H1 (cell line): ENCODE data around the gene PLEKHG4. TPM values are rescaled to one million over a fixed set of nuclear protein-coding genes. Genes with fewer than 3 reads are reported as not detected.

Source experiments
- CTCF ChIA-PET: fragments of 300-600 bp; sonication (Branson Sonifier 250); formaldehyde crosslinking; loops from one replicate; lab custom pipeline; 2021; ENCODE audit not compliant: partially characterized antibody; lab: Charles Lee
- POLR2A ChIA-PET: fragments of 300-600 bp; sonication (Branson Sonifier 250); formaldehyde crosslinking; loops from one replicate; lab custom pipeline; 2021; ENCODE audit warnings: inconsistent platforms; ENCODE audit not compliant: partially characterized antibody; lab: Charles Lee
- DNase-seq, 2 experiments: peaks; one replicate each; pipeline versions ENCODE4 v3.0.0 to v3.0.0-alpha.2; 2010 to 2022; ENCODE audit warnings: low spot score in 2 of 2, low read depth in 1 of 2, mixed read lengths in 1 of 2
- FAIRE-seq: peaks from 2 replicates; lab custom pipeline; 2011; peaks lifted over from hg19 to GRCh38; lab: Jason Lieb, UNC
- H2AFZ ChIP-seq: 2 replicates; pipeline ENCODE4 v1.8.1; 2012; ENCODE audit warnings: low read length, inconsistent platforms
- H2AK5ac ChIP-seq: 2 replicates; pipeline ENCODE4 v1.6.1; 2013; ENCODE audit warnings: low read depth, low read length
- H2BK120ac ChIP-seq: replicated peaks from 2 replicates; pipeline ENCODE3; 2013; ENCODE audit warnings: low read depth, low read length, inconsistent platforms
- H2BK12ac ChIP-seq: 2 replicates; pipeline ENCODE4 v1.6.1; 2013; ENCODE audit warnings: low read depth, low read length
- H2BK15ac ChIP-seq: 2 replicates; pipeline ENCODE4 v1.6.1; 2013; ENCODE audit warnings: low read length
- H2BK20ac ChIP-seq: 2 replicates; pipeline ENCODE4 v1.6.1; 2013; ENCODE audit warnings: low read length
- H2BK5ac ChIP-seq: 2 replicates; pipeline ENCODE4 v1.6.1; 2013; ENCODE audit warnings: low read depth, low read length
- H3K14ac ChIP-seq: 2 replicates; pipeline ENCODE4 v1.6.1; 2013; ENCODE audit warnings: inconsistent platforms; ENCODE audit not compliant: insufficient read length
- H3K18ac ChIP-seq: 2 replicates; pipeline ENCODE4 v1.6.1; 2013; ENCODE audit warnings: low read length; ENCODE audit errors: extremely low read depth
- H3K23ac ChIP-seq: 2 replicates; pipeline ENCODE4 v1.6.1; 2013; ENCODE audit warnings: inconsistent platforms; ENCODE audit not compliant: insufficient read length
- H3K23me2 ChIP-seq: 2 replicates; pipeline ENCODE4 v1.6.1; 2013; ENCODE audit warnings: low read depth, low read length
- H3K27ac ChIP-seq: 2 replicates; pipeline ENCODE4 v1.6.1; 2011; ENCODE audit warnings: low read depth, low read length, inconsistent platforms
- H3K27me3 ChIP-seq, 4 experiments: replicated peaks in 1 of 4; 1 replicate in 1 of 4; 2 replicates in 3 of 4; pipeline versions ENCODE4 v1.6.1 to v1.8.1; 2011 to 2013; ENCODE audit warnings: low read length in 3 of 4, mild to moderate bottlenecking in 3 of 4, inconsistent platforms in 2 of 4, mixed read lengths in 2 of 4, moderate library complexity in 1 of 4; ENCODE audit not compliant: control insufficient read depth in 3 of 4, insufficient read depth in 3 of 4; ENCODE audit errors: extremely low read depth in 1 of 4
- H3K36me3 ChIP-seq, 4 experiments: 2 replicates each; pipeline versions ENCODE4 v1.6.1 to v1.8.1; 2011 to 2013; ENCODE audit warnings: mild to moderate bottlenecking in 4 of 4, low read length in 3 of 4, moderate library complexity in 2 of 4, control low read depth in 1 of 4, inconsistent platforms in 1 of 4; ENCODE audit not compliant: insufficient read depth in 4 of 4, control insufficient read depth in 2 of 4
- H3K4ac ChIP-seq: replicated peaks from 2 replicates; pipeline ENCODE3; 2013; ENCODE audit warnings: low read length, low read depth, mixed read lengths, inconsistent platforms; ENCODE audit not compliant: insufficient read length
- H3K4me1 ChIP-seq, 4 experiments: replicated peaks in 1 of 4; 1 replicate in 1 of 4; 2 replicates in 3 of 4; pipeline versions ENCODE4 v1.6.1 to v1.8.1; 2011 to 2013; ENCODE audit warnings: low read length in 3 of 4, inconsistent platforms in 2 of 4, mixed read lengths in 1 of 4; ENCODE audit not compliant: insufficient read depth in 4 of 4, control insufficient read depth in 3 of 4
- H3K4me2 ChIP-seq, 2 experiments: 2 replicates each; pipeline versions ENCODE4 v1.6.1 to v1.8.1; 2011 to 2013; ENCODE audit warnings: low read depth in 2 of 2, low read length in 2 of 2, control low read depth in 1 of 2, inconsistent platforms in 1 of 2, mild to moderate bottlenecking in 1 of 2; ENCODE audit not compliant: insufficient read depth in 1 of 2
- H3K4me3 ChIP-seq, 4 experiments: fragments of 200-600, 300-600 bp in 1 of 4; sonication (generic), shearing (Covaris generic), sonication (Bioruptor Twin) in 1 of 4; 2 replicates each; pipeline versions ENCODE4 v1.5.1 to v1.8.1; 2011 to 2016; ENCODE audit warnings: low read length in 4 of 4, low read depth in 3 of 4, control low read depth in 2 of 4, inconsistent platforms in 2 of 4, mild to moderate bottlenecking in 2 of 4, mixed read lengths in 1 of 4, moderate library complexity in 1 of 4; ENCODE audit not compliant: insufficient read depth in 2 of 4; ENCODE audit errors: extremely low read depth in 1 of 4
- H3K56ac ChIP-seq: replicated peaks from 2 replicates; pipeline ENCODE3; 2013; ENCODE audit warnings: low read depth, mild to moderate bottlenecking, mixed read lengths, low read length, inconsistent platforms; ENCODE audit not compliant: insufficient read length
- H3K79me1 ChIP-seq: 2 replicates; pipeline ENCODE4 v1.6.1; 2013; ENCODE audit warnings: low read depth, low read length, control low read depth
- H3K79me2 ChIP-seq, 2 experiments: 2 replicates each; pipeline versions ENCODE4 v1.6.1 to v1.8.1; 2012 to 2013; ENCODE audit warnings: low read length in 2 of 2, mild to moderate bottlenecking in 2 of 2, inconsistent platforms in 1 of 2; ENCODE audit not compliant: insufficient read depth in 2 of 2, control insufficient read depth in 1 of 2
- H3K9ac ChIP-seq, 4 experiments: replicated peaks in 1 of 4; 1 replicate in 1 of 4; 2 replicates in 3 of 4; pipeline versions ENCODE4 v1.6.1 to v1.8.1; 2011 to 2013; ENCODE audit warnings: low read depth in 3 of 4, low read length in 3 of 4, control low read depth in 2 of 4, mild to moderate bottlenecking in 2 of 4, moderate library complexity in 2 of 4, inconsistent platforms in 1 of 4; ENCODE audit errors: extremely low read depth in 1 of 4
- H3K9me3 ChIP-seq, 2 experiments: 2 replicates each; pipeline versions ENCODE4 v1.6.1 to v1.8.1; 2012 to 2013; ENCODE audit warnings: mild to moderate bottlenecking in 2 of 2, moderate library complexity in 2 of 2, control low read depth in 1 of 2, inconsistent platforms in 1 of 2, low read depth in 1 of 2, low read length in 1 of 2, mixed read lengths in 1 of 2; ENCODE audit not compliant: insufficient read depth in 2 of 2
- H4K20me1 ChIP-seq, 2 experiments: replicated peaks in 1 of 2; 2 replicates each; pipeline versions ENCODE3 to v1.8.1; 2011 to 2013; ENCODE audit warnings: inconsistent platforms in 2 of 2, low read length in 2 of 2, mild to moderate bottlenecking in 1 of 2; ENCODE audit not compliant: insufficient read depth in 2 of 2, control insufficient read depth in 1 of 2
- H4K5ac ChIP-seq: 2 replicates; pipeline ENCODE4 v1.6.1; 2013; ENCODE audit warnings: low read length, low read depth, mixed read lengths, inconsistent platforms; ENCODE audit not compliant: insufficient read length
- H4K8ac ChIP-seq: 2 replicates; pipeline ENCODE4 v1.8.0; 2013; ENCODE audit warnings: mild to moderate bottlenecking, moderate library complexity, low read length, inconsistent platforms; ENCODE audit not compliant: insufficient read depth; ENCODE audit errors: extremely low read depth
- H4K91ac ChIP-seq: replicated peaks from 2 replicates; pipeline ENCODE3; 2013; ENCODE audit warnings: low read length, mixed read lengths, inconsistent platforms; ENCODE audit not compliant: insufficient read length
- ATF2 ChIP-seq: IDR thresholded peaks from 2 replicates; pipeline ENCODE4 v1.6.1; 2012; ENCODE audit warnings: low read length, inconsistent platforms
- EP300 ChIP-seq, 2 experiments: IDR thresholded peaks; 1 replicate in 1 of 2; 2 replicates in 1 of 2; pipeline ENCODE4 v1.6.1; 2011 to 2012; ENCODE audit warnings: low read depth in 2 of 2, low read length in 2 of 2, mild to moderate bottlenecking in 2 of 2, borderline replicate concordance in 1 of 2, inconsistent platforms in 1 of 2, moderate library complexity in 1 of 2
- KDM1A ChIP-seq: fragments of 200-600, 300-600 bp; sonication (generic); IDR thresholded peaks from 2 replicates; pipeline ENCODE4 v1.7.1; 2016; ENCODE audit warnings: mild to moderate bottlenecking, low read length, borderline replicate concordance
- MAFK ChIP-seq: IDR thresholded peaks from 2 replicates; pipeline ENCODE4 v1.6.1; 2012; ENCODE audit warnings: low read depth, mild to moderate bottlenecking, improper control_type of control experiment, low read length
- NANOG ChIP-seq: IDR thresholded peaks from 2 replicates; pipeline ENCODE4 v1.6.1; 2011; ENCODE audit warnings: low read length, low read depth, mild to moderate bottlenecking, inconsistent platforms; ENCODE audit not compliant: insufficient read depth, poor library complexity, severe bottlenecking
- POLR2AphosphoS5 ChIP-seq: IDR thresholded peaks from 2 replicates; pipeline ENCODE4 v1.6.1; 2011; ENCODE audit warnings: low read depth, low read length
- SIN3A ChIP-seq, 2 experiments: IDR thresholded peaks in 1 of 2; conservative IDR thresholded peaks in 1 of 2; 2 replicates each; pipeline ENCODE4 v1.6.1; 2011 to 2012; ENCODE audit warnings: low read length in 2 of 2, improper control_type of control experiment in 1 of 2, low read depth in 1 of 2, mild to moderate bottlenecking in 1 of 2
- SP1 ChIP-seq: IDR thresholded peaks from 2 replicates; pipeline ENCODE4 v1.6.1; 2011; ENCODE audit warnings: low read depth, low read length
- SP4 ChIP-seq: IDR thresholded peaks from 2 replicates; pipeline ENCODE4 v1.6.1; 2012; ENCODE audit warnings: low read length, inconsistent platforms
- WGBS, 2 experiments: shearing (Covaris generic) in 1 of 2; methylation state at CpG; one replicate each; pipeline versions ENCODE4 v1.1.6 to v1.1.7; 2013 to 2015; ENCODE audit warnings: low lambda C conversion rate in 2 of 2, mixed read lengths in 2 of 2, inconsistent platforms in 1 of 2, low coverage in 1 of 2, missing lambda C conversion rate in 1 of 2; ENCODE audit not compliant: insufficient replicate concordance in 2 of 2, insufficient coverage in 1 of 2, insufficient read length in 1 of 2; ENCODE audit errors: extremely low coverage in 1 of 2, missing lambda C conversion rate in 1 of 2; 5-methylcytosine and 5-hydroxymethylcytosine counted together
- polyA plus RNA-seq, 7 experiments: library from polyadenylated mRNA; depleted of rRNA in 3 of 7; stranded (reverse) in 5 of 7; unstranded in 2 of 7; fragments of >200 nt in 5 of 7; fragments of 200-250 nt in 2 of 7; gene quantifications; 1 replicate in 5 of 7; 2 replicates in 1 of 7; 4 replicates in 1 of 7; pipeline versions ENCODE4 v1.2.1 to v1.2.3, GENCODE V29; 2011 to 2013; ENCODE audit warnings: missing spikeins in 2 of 7, mixed read lengths in 2 of 7
- total RNA-seq: library from RNA; stranded (reverse); fragmentation: NEBNext Ultra II Directional; extraction: Animal tissue kit (Norgen Biotek cat#: 25700); gene quantifications from 2 replicates; pipeline ENCODE4 v1.2.1, GENCODE V29; 2021

PLEKHG4 gene
- total and polyA plus RNA-seq, 2 of the 8 experiments (the other 6 are each of a cell fraction or from before 2014, with no cell fraction given), result 7.7 to 11.1 TPM

- H3K23ac ChIP-seq, result no peak overlapping the region
- H4K20me1 ChIP-seq, result no peaks in the 10 kb centered on the region
- no peak overlapping the region for H2AFZ ChIP-seq
- no peak overlapping the region for H4K8ac ChIP-seq
- H2BK15ac ChIP-seq, result no peak overlapping the region
- no peak overlapping the region for H3K4me3 ChIP-seq
- no peak overlapping the region for H2BK120ac ChIP-seq
- no peaks in the 10 kb centered on the region for H3K36me3 ChIP-seq
- no peak overlapping the region for H2BK5ac ChIP-seq
- no peak for FAIRE-seq
- H3K4ac ChIP-seq, result no peak overlapping the region
- H3K27me3 ChIP-seq, result peaks cover 0 to 5% (median under 1%) of the 10 kb centered on the region in 4 experiments; a peak in 4 of 7 replicates
- no peaks in the 10 kb centered on the region for H3K23me2 ChIP-seq
- H4K5ac ChIP-seq, result no peak overlapping the region
- ChIA-PET CTCF (interaction anchor here (0.6 to 11.3 kb wide), 6 partner anchors 10 to 49 kb away, joined by 3 to 93 read pairs (median 4); no protein-coding TSS in a partner anchor), POLR2A (interaction anchor here (0.6 to 1.7 kb wide), 3 partner anchors 14 to 564 kb away, joined by 3 to 4 read pairs (median 3); no protein-coding TSS in a partner anchor)
- H3K4me1 ChIP-seq, result no peaks in the 10 kb centered on the region; a peak in 1 of 7 replicates
- H4K91ac ChIP-seq, result no peak overlapping the region
- DNase-seq, result no peak
- H3K79me1 ChIP-seq, result no peaks in the 10 kb centered on the region
- TF ChIP-seq POLR2AphosphoS5, result no peak
- TF ChIP-seq SIN3A (conservative IDR thresholded peaks at IDR 0.05 in 1 of 2, IDR thresholded peaks at IDR 0.05 in 1 of 2; ENCODE audit: low read depth in 1 of 2, low read length in 2 of 2), result no peak
- TF ChIP-seq SP4, result no peak
- no peak for TF ChIP-seq SP1
- TF ChIP-seq KDM1A, result no peak
- TF ChIP-seq ATF2, result no peak
- TF ChIP-seq MAFK, result no peak
- TF ChIP-seq EP300 (IDR thresholded peaks at IDR 0.05; ENCODE audit: borderline replicate concordance in 1 of 2, low read depth in 2 of 2, low read length in 2 of 2), result no peak
- TF ChIP-seq NANOG, result no peak
- TF ChIP-seq, all 59 proteins: peak for 0
- H3K27ac ChIP-seq, result no peak overlapping the region
- H3K14ac ChIP-seq, result no peak overlapping the region
- H3K9ac ChIP-seq, result no peak overlapping the region
- H3K4me2 ChIP-seq, result no peak overlapping the region
- WGBS, 2 experiments, result 95% methylated on average over 15 of the region's 15 CpGs; no CpG with 5 or more reads in 1 of the 2 experiments
- no peak overlapping the region for H2BK20ac ChIP-seq
- H2BK12ac ChIP-seq, result no peak overlapping the region
- no peak overlapping the region for H3K18ac ChIP-seq
- no peak overlapping the region for H3K56ac ChIP-seq
- H2AK5ac ChIP-seq, result no peak overlapping the region
- H3K9me3 ChIP-seq, result no peaks in the 10 kb centered on the region
- H3K79me2 ChIP-seq, result no peaks in the 10 kb centered on the region
Observed at GRCh38 chr16:67299269-67299668, 19.9 kb downstream of the PLEKHG4 start.
